GM06990 (cell line): ENCODE results near the gene CHST11.

Experiments used
- DNase-seq: peaks from one replicate; pipeline ENCODE4 v3.0.0-alpha.2; 2011; ENCODE audit not compliant: insufficient read length; ENCODE audit errors: extremely low read depth
- H3K27me3 ChIP-seq: replicated peaks from 2 replicates; pipeline ENCODE4 v1.6.0; 2011; ENCODE audit warnings: low read length; ENCODE audit not compliant: control insufficient read depth, insufficient read depth
- H3K36me3 ChIP-seq: 2 replicates; pipeline ENCODE4 v1.5.1; 2011; ENCODE audit warnings: low read length; ENCODE audit not compliant: control insufficient read depth, insufficient read depth
- H3K4me3 ChIP-seq: replicated peaks from 2 replicates; pipeline ENCODE4 v1.5.1; 2011; ENCODE audit warnings: low read depth, mild to moderate bottlenecking, control low read depth, low read length
- CTCF ChIP-seq: IDR thresholded peaks from 2 replicates; pipeline ENCODE4 v1.5.1; 2011; ENCODE audit warnings: low read length, control low read depth, mild to moderate bottlenecking, inconsistent platforms; ENCODE audit not compliant: insufficient read depth, poor library complexity, severe bottlenecking

Gene CHST11

GRCh38 chr12:104498211-104498801 is 41.6 kb downstream of the CHST11 start:
- no peak overlapping the region for H3K4me3 ChIP-seq
- H3K36me3 ChIP-seq, result no peaks in the 10 kb centered on the region; the same call in 1 of the 2 replicates
- TF ChIP-seq CTCF, result no peak
- no peak for DNase-seq
- H3K27me3 ChIP-seq, result no peaks in the 10 kb centered on the region

GRCh38 chr12:104499668-104500332 is 43.1 kb downstream of the CHST11 start:
- TF ChIP-seq CTCF, result no peak
- DNase-seq, result no peak
- Histone ChIP-seq H3K36me3 (no peaks in the 10 kb centered on the region; the same call in 1 of the 2 replicates), H3K27me3 (no peaks in the 10 kb centered on the region), H3K4me3 (no peak overlapping the region)

- no peaks in the 10 kb centered on the region; the same call in 1 of the 2 replicates for H3K36me3 ChIP-seq
- no peak for DNase-seq
- H3K27me3 ChIP-seq, result no peaks in the 10 kb centered on the region
- no peak overlapping the region for H3K4me3 ChIP-seq
- no peak for TF ChIP-seq CTCF
Observed at GRCh38 chr12:104501115-104501514, 44.4 kb downstream of the CHST11 start.

- Histone ChIP-seq H3K36me3 (no peaks in the 10 kb centered on the region; the same call in 1 of the 2 replicates), H3K4me3 (no peak overlapping the region), H3K27me3 (no peaks in the 10 kb centered on the region)
- no peak for TF ChIP-seq CTCF
- DNase-seq, result no peak
Observed at GRCh38 chr12:104501660-104502059, 44.9 kb downstream of the CHST11 start.

- no peak overlapping the region for H3K4me3 ChIP-seq
- no peak for TF ChIP-seq CTCF
- H3K36me3 ChIP-seq, result no peaks in the 10 kb centered on the region; the same call in 1 of the 2 replicates
- DNase-seq, result no peak
- H3K27me3 ChIP-seq, result no peaks in the 10 kb centered on the region
Observed at GRCh38 chr12:104502217-104502616, 45.5 kb downstream of the CHST11 start.
